GM18861 (cell line): ENCODE results near the gene CCDC88A.
"Not testable (repeated sequence)": the region's sequence is repeated elsewhere in the genome, so short reads cannot be mapped to it uniquely, and the experiment has no call there.

Experiments used
- ATAC-seq: cut with Tn5 transposase; IDR thresholded peaks from one replicate; pipeline ENCODE4 v1.9.1; 2021; ENCODE audit not compliant: unreplicated experiment

Gene CCDC88A

GRCh38 chr2:55391155-55391554 is 28.5 kb downstream of the CCDC88A start:
- ATAC-seq: no peak

- not testable (repeated sequence) for ATAC-seq
Observed at GRCh38 chr2:55385516-55385915, 34.1 kb downstream of the CCDC88A start.

- ATAC-seq: no peak
Observed at GRCh38 chr2:55384786-55385185, 34.9 kb downstream of the CCDC88A start.

- no peak for ATAC-seq
Observed at GRCh38 chr2:55371376-55371775, 48.3 kb downstream of the CCDC88A start.

- ATAC-seq: no peak
Observed at GRCh38 chr2:55370208-55370607, 49.4 kb downstream of the CCDC88A start.

- no peak for ATAC-seq
Observed at GRCh38 chr2:55365303-55365702, 54.4 kb downstream of the CCDC88A start.

GRCh38 chr2:55364189-55365055 is 55.2 kb downstream of the CCDC88A start:
- ATAC-seq: no peak

GRCh38 chr2:55363636-55364035 is 56.0 kb downstream of the CCDC88A start:
- ATAC-seq: no peak

GRCh38 chr2:55361465-55362189 is 58.0 kb downstream of the CCDC88A start:
- no peak for ATAC-seq

- no peak for ATAC-seq
Observed at GRCh38 chr2:55358451-55358850, 61.2 kb downstream of the CCDC88A start.

- ATAC-seq: no peak
Observed at GRCh38 chr2:55357927-55358326, 61.7 kb downstream of the CCDC88A start.

GRCh38 chr2:55357164-55357563 is 62.5 kb downstream of the CCDC88A start:
- no peak for ATAC-seq

- ATAC-seq: not testable (repeated sequence)
Observed at GRCh38 chr2:55356136-55356535, 63.5 kb downstream of the CCDC88A start.

GRCh38 chr2:55355451-55355850 is 64.2 kb downstream of the CCDC88A start:
- ATAC-seq: no peak

- ATAC-seq: no peak
Observed at GRCh38 chr2:55351672-55352071, 68.0 kb downstream of the CCDC88A start.

GRCh38 chr2:55345064-55345463 is 74.6 kb downstream of the CCDC88A start:
- ATAC-seq: no peak

- no peak for ATAC-seq
Observed at GRCh38 chr2:55338268-55338667, 81.4 kb downstream of the CCDC88A start.

- no peak for ATAC-seq
Observed at GRCh38 chr2:55334728-55335127, 84.9 kb downstream of the CCDC88A start.

- ATAC-seq: no peak
Observed at GRCh38 chr2:55330541-55331297, 88.9 kb downstream of the CCDC88A start.

- ATAC-seq: no peak
Observed at GRCh38 chr2:55327470-55328230, 92.0 kb downstream of the CCDC88A start.

GRCh38 chr2:55314985-55315384 is 104.7 kb downstream of the CCDC88A start:
- ATAC-seq: no peak
